ENCODE data around the gene ARID3A.
A peak's percentile ranks its signal among the peaks of the same experiment; 100 is the strongest.
"Not testable (repeated sequence)": the region's sequence is repeated elsewhere in the genome, so short reads cannot be mapped to it uniquely, and the experiment has no call there.

The ARID3A gene

DNA sequence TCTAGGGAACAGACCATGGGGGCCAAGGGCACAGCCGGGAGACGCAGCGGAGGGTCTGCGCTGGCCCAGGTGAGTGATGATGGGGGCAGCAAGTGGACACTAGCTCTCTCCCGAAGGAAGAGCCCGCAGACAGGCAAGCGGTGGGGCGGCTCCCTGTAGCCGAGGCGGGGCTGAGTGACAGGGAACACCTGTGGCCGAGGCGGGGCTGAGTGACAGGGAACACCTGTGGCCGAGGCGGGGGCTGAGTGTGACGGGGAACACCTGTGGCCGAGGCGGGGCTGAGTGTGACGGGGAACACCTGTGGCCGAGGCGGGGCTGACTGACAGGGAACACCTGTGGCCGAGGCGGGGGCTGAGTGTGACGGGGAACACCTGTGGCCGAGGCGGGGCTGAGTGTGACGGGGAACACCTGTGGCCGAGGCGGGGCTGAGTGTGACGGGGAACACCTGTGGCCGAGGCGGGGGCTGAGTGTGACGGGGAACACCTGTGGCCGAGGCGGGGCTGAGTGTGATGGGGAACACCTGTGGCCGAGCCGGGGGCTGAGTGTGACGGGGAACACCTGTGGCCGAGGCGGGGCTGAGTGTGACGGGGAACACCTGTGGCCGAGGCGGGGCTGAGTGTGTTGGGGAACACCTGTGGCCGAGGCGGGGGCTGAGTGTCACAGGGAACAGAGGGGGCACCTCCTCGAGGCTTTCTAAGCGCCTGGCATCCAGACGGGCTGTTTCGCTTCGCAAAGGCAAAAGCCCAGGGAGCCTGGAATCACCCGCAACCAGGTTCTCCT lies 34.2 kb upstream of the ARID3A start:
- DNase-seq (ENCODE audit: low spot score); FAIRE-seq: not testable (repeated sequence)

- FAIRE-seq (no peak), DNase-seq (ENCODE audit: low spot score) (no peak)
Measured at GRCh38 chr19:892243-892893, 33.5 kb upstream of the ARID3A start.

DNA sequence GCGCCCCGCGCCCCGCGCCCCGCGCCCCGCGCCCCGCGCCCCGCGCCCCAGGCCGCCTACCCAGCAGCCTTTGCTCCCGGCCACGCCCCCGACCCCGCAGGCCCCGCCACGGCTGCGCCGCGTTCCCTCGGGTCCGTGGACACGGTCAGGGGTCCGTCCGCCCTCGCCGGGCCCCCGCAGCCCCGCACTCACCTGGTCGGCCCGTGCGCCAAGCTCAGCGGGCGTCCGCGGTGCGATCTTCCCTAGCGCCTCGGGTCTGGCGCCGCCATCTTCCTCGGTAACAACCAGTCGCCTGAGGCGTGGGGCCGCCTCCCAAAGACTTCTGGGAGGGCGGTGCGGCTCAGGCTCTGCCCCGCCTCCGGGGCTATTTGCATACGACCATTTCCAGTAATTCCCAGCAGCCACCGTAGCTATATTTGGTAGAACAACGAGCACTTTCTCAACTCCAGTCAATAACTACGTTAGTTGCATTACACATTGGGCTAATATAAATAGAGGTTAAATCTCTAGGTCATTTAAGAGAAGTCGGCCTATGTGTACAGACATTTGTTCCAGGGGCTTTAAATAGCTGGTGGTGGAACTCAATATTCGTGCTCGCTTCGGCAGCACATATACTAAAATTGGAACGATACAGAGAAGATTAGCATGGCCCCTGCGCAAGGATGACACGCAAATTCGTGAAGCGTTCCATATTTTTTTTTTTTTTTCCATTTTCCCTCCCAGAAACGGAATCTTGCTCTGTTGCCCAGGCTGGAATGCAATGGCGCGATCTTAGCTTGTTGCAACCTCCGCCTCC lies 32.7 kb upstream of the ARID3A start, which contains the start of the genes MED16 and RNU6-9:
MED16 (minus strand) TSS at position 294 of the 796 bp plus-strand sequence. CDS start 2,056 bp downstream, outside the sequence.
RNU6-9 (plus strand) TSS at position 591 of the 796 bp plus-strand sequence.
- DNase-seq (ENCODE audit: low spot score) (peak; percentile 87), FAIRE-seq (peak; percentile 51)

- FAIRE-seq (no peak), DNase-seq (ENCODE audit: low spot score) (no peak)
Measured at GRCh38 chr19:896434-896833, 29.4 kb upstream of the ARID3A start.

DNA sequence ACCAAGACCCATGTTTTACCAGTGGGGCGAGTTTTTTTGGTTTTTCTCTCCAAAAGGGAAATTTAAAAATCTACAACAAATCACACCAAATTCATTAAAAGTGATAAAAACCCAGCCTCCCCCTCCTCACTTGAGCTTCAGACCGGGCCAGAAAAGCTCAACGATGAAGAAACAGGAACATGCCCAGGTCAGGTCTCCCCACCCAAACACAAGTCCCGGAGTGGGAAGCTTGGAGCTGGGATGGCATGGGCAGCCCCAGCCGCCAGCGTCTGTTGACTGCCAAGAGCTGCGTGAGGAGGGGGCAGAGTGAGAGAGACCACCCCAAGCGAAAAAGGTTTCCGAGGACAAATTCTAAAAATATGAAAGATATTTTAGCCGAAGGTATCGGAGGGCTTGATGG lies 28.8 kb upstream of the ARID3A start:
- DNase-seq (ENCODE audit: low spot score) (no peak), FAIRE-seq (no peak)

- DNase-seq (ENCODE audit: low spot score), result no peak
- no peak for FAIRE-seq
Measured at GRCh38 chr19:897442-898039, 28.3 kb upstream of the ARID3A start.

DNA sequence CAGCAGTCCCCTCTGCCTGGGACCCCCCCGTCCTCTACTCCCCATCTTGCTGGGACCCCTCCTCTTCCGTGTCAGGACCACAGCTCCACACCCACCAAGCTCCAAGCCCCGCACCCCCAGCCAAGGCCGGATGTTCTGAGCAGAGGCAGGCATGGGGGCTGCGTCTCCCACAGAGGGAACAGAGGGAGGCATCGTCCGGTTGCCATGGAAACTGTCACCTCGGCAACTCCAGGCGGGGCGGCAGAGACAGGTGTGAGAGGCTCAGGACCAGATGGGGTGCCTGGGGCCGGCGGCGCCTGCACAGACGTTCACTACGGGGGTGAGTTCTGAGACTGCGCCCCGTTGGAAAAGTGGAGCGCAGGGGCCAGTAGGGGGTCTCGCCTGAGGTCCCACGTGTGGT lies 27.2 kb upstream of the ARID3A start:
- FAIRE-seq, result no peak

DNA sequence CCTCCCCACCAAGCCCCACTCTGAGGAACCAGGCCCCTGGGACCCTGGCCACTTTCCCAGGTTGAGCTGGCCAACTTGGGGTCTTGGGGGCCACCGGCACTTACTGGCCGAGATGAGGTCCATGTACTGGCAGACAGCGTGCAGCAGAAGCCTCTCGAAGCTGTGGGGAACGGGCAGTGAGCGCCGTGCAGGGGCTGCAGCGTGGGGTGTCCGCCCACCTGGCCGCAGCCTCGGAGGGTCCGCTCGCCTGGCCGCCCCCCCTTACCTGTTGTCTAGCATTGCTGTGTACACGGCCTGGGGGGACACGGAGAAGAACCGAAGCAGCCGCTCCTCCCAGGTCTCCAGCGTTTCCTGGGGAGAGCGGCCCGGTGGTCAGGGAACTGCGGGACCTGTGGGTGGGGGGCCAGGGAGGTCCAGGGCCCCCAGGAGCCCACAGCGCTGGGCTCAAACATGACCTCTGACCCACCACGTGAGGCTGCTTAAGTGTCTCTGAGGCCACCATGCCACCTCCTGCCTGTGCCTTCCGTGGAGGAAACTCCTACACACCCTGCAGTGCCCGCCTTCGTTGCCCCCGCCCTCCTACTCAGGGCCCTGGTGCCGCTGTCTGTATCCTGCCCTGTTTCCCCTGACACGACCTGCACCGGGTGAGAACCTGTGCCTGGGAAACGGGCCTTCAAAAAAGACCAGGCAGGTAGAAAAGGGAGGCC lies 26.3 kb upstream of the ARID3A start:
- FAIRE-seq, result no peak
- DNase-seq (ENCODE audit: low spot score), result no peak

More for the DNA sequence above, 27.2 kb upstream of the ARID3A start:
- DNase-seq (ENCODE audit: low spot score), result no peak

DNA sequence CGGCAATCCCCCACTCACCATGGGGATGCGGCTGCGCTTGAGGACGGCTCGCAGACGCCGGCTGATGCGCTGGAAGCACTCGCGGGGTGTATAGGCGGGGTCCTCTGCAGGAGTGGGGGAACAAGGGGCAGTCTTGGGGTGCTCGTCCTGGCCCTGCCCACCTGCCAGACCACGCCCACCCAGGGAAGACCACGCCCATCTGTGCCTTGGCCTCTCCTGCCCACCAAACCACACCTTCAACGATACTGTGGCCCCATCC lies 25.9 kb upstream of the ARID3A start:
- FAIRE-seq (no peak), DNase-seq (ENCODE audit: low spot score) (no peak)

GRCh38 chr19:900302-901111 lies 25.3 kb upstream of the ARID3A start:
- FAIRE-seq (no peak), DNase-seq (ENCODE audit: low spot score) (no peak)

DNA sequence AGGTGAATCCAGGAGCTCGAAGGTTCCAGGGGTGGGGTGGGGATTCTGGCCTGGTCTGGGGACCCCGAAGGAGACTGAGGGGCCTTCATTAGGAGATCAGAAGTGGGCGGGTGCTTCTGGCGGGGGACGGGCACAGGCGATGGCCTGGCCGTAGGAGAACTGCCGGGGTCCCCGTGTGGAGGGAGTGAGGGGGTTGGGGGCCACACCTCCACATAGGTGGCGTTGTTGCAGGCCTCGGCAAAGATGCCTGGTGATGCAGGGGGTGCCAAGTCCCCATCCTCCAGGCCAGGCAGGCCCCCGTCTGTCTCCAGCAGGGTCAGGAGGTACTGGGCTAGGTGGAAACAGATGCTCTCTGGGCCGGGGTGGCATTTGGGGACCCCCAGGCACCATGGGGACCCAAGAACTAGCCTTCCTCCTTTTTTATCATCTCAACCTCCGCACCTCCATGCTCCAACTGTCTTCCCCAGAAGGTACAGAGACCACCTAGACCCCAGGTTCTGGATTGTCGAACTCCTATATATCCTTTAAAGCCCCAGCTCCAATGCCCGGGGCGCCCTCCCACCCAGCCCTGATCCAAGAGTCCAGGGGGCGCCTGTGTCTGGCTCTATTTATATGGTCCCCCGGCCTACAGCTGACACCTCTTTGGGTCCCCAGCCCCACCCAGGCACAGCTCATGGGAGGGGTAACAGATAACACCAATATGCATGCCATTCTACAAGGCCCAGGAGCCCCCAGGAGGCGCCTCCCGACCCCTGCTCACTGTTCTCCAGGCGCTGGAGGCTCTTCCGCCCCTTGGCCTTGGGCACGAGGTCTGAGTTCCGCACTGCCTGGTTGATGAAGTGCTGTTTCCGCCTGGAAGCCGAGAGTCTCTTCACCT lies 24.4 kb upstream of the ARID3A start:
- DNase-seq (ENCODE audit: low spot score) (no peak), FAIRE-seq (no peak)

- DNase-seq (ENCODE audit: low spot score) (no peak), FAIRE-seq (no peak)
Measured at GRCh38 chr19:902093-902370, 23.8 kb upstream of the ARID3A start.

- DNase-seq (ENCODE audit: low spot score) (no peak), FAIRE-seq (no peak)
Measured at GRCh38 chr19:902446-903226, 23.2 kb upstream of the ARID3A start.

DNA sequence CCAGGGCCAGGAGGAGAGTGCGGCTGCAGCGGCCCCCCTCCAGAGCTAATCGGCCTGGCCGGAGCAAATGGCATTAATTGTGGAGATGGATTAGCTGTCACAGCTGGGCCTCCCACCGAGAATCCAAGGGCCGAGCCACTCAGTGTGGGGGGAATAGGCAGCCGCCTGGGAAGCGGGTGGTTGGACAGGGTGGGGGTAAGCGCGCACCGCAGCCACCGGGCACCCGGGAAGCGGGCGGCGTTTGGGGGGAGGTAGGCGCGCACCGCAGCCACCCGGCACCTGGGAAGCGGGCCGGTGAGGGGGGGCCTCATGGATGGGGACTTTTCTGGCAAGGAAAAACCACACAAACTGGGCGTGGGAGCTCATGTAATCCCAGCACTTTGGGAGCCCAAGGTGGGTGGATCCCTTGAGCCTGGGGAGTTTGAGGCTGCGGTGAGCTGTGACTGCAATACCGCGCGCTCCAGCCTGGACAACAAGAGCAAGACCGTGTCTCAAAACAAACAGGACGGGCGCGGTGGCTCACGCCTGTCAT lies 22.5 kb upstream of the ARID3A start:
- DNase-seq (ENCODE audit: low spot score) (no peak), FAIRE-seq (no peak)

GRCh38 chr19:904545-904944 lies 21.3 kb upstream of the ARID3A start:
- no peak for DNase-seq (ENCODE audit: low spot score)
- FAIRE-seq, result no peak

DNA sequence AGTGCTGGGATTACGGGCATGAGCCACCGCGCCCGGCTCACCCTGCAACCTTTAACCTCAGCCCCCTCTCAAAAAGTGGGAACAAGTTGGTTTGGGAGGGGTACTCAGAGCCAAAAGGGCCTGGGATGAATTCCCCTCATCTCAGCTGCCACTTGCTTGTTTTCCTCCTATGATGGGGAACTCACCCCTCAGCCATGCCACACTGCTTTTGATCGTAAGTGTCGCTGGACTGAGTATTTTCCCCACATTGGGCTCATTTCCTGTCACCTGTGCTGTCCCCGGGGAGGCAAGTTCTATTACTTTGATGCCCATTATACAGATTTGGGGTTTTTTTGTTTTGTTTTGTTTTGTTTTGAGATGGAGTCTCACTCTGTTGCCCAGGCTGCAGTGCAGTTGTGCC lies 19.4 kb upstream of the ARID3A start:
- FAIRE-seq (no peak), DNase-seq (ENCODE audit: low spot score) (no peak)

DNA sequence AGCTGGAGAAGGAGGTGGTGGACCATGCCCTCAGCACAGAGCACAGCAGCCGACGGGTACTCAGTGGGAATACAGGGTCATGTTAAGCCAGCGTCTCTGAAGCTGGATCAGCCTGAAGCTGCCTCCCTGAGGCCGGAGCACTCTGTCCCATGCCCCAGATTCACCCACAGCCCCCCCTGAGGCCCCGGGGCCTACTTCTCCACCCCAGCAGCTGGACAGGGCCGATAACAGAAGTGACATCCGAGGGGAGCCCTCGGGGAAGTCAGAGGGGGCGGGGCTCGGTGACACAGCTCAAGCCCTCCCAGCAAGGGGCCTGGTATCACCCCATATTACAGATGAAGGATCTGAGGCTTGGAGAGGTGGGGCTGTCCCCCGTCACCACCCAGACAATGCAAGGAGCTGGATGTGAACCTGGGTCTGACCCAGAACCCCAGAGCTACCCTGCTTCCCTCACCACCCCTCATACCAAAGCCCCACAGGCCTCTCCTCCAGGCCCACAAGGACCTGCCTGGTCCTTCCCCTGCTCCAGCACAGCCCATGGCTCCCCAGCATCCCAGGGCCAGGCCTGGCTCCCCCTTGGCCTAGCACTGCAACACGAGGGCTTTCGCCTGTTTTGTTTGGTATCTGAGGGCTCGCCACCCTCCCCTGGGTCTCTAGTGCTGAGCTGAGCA lies 18.5 kb upstream of the ARID3A start:
- DNase-seq (ENCODE audit: low spot score) (no peak), FAIRE-seq (no peak)

Data from RCC 7860 (cell line).